ENCODE results near the gene PCSK7. TPM values are rescaled to one million over a fixed set of nuclear protein-coding genes. Genes with fewer than 3 reads are reported as not detected.

The PCSK7 gene
- total RNA-seq, 1 donor from 2014 or later: 63.8 TPM

GRCh38 chr11:117220568-117220967, 11.3 kb downstream of the PCSK7 start:
- TF ChIP-seq POLR2AphosphoS5 (IDR thresholded peaks at IDR 0.05; ENCODE audit: insufficient read depth in 1 of 2, low read depth in 1 of 2): peak in 1 of 2 donors; percentile 33
- no peak for TF ChIP-seq POLR2A (IDR thresholded peaks at IDR 0.05)
- Histone ChIP-seq H3K27ac (peak overlapping the region; percentile 81), H3K9me3 (no peaks in the 10 kb centered on the region), H3K4me1 (peaks cover 51% of the 10 kb centered on the region), H3K36me3 (peaks cover 0 to 36% of the 10 kb centered on the region in 2 donors), H3K4me3 (peak overlapping the region in 1 of 2 donors; percentile 3), H3K27me3 (no peaks in the 10 kb centered on the region)
- no peak for DNase-seq (ENCODE audit: extremely low spot score in 2 of 2)
- intact Hi-C loops (cut with DNase I): loop anchor here (10.0 kb wide), 2 partner anchors 46 to 116 kb away; partner anchors contain the start of gene SIDT2

- intact Hi-C loops (cut with DNase I): loop anchor here (2.0 to 10.0 kb wide), 3 partner anchors 21 to 115 kb away; partner anchors contain the start of genes SIDT2 and TAGLN
Observed at GRCh38 chr11:117219995-117220394, 11.9 kb downstream of the PCSK7 start.

GRCh38 chr11:117219455-117219854, 12.4 kb downstream of the PCSK7 start:
- Histone ChIP-seq H3K9me3 (no peaks in the 10 kb centered on the region), H3K27ac (peak overlapping the region; percentile 81), H3K4me1 (peaks cover 51% of the 10 kb centered on the region), H3K36me3 (peaks cover 0 to 41% of the 10 kb centered on the region in 2 donors), H3K27me3 (no peaks in the 10 kb centered on the region), H3K4me3 (no peak overlapping the region)
- intact Hi-C loops (cut with DNase I): loop anchor here (2.0 kb wide), 1 partner anchor 21 kb away; the partner anchor contains the start of gene TAGLN
- no peak for DNase-seq (ENCODE audit: extremely low spot score in 2 of 2)
- TF ChIP-seq POLR2A (IDR thresholded peaks at IDR 0.05): no peak
- no peak for TF ChIP-seq CTCF (IDR thresholded peaks at IDR 0.05)
- no peak for TF ChIP-seq POLR2AphosphoS5 (IDR thresholded peaks at IDR 0.05; ENCODE audit: insufficient read depth in 1 of 2, low read depth in 1 of 2)

More at GRCh38 chr11:117219995-117220394, 11.9 kb downstream of the PCSK7 start:
- Histone ChIP-seq H3K36me3 (peaks cover 0 to 36% of the 10 kb centered on the region in 2 donors), H3K4me3 (no peak overlapping the region), H3K27ac (peak overlapping the region; percentile 81), H3K27me3 (no peaks in the 10 kb centered on the region), H3K4me1 (peaks cover 51% of the 10 kb centered on the region), H3K9me3 (no peaks in the 10 kb centered on the region)
- TF ChIP-seq POLR2A (IDR thresholded peaks at IDR 0.05): no peak
- TF ChIP-seq POLR2AphosphoS5 (IDR thresholded peaks at IDR 0.05; ENCODE audit: insufficient read depth in 1 of 2, low read depth in 1 of 2): no peak
- TF ChIP-seq CTCF (IDR thresholded peaks at IDR 0.05): no peak
- no peak for DNase-seq (ENCODE audit: extremely low spot score in 2 of 2)

GRCh38 chr11:117219001-117219400, 12.9 kb downstream of the PCSK7 start:
- TF ChIP-seq CTCF (IDR thresholded peaks at IDR 0.05) (no peak), POLR2A (IDR thresholded peaks at IDR 0.05) (no peak), POLR2AphosphoS5 (IDR thresholded peaks at IDR 0.05; ENCODE audit: insufficient read depth in 1 of 2, low read depth in 1 of 2) (no peak)
- peaks cover 0 to 46% of the 10 kb centered on the region in 2 donors for H3K36me3 ChIP-seq
- H3K27me3 ChIP-seq: no peaks in the 10 kb centered on the region
- H3K4me1 ChIP-seq: peaks cover 51% of the 10 kb centered on the region
- intact Hi-C loops (cut with DNase I): loop anchor here (2.0 kb wide), 1 partner anchor 20 kb away; the partner anchor contains the start of gene TAGLN
- DNase-seq (ENCODE audit: extremely low spot score in 2 of 2): no peak
- no peak overlapping the region for H3K4me3 ChIP-seq
- H3K9me3 ChIP-seq: no peaks in the 10 kb centered on the region
- H3K27ac ChIP-seq: peak overlapping the region; percentile 81

DNA sequence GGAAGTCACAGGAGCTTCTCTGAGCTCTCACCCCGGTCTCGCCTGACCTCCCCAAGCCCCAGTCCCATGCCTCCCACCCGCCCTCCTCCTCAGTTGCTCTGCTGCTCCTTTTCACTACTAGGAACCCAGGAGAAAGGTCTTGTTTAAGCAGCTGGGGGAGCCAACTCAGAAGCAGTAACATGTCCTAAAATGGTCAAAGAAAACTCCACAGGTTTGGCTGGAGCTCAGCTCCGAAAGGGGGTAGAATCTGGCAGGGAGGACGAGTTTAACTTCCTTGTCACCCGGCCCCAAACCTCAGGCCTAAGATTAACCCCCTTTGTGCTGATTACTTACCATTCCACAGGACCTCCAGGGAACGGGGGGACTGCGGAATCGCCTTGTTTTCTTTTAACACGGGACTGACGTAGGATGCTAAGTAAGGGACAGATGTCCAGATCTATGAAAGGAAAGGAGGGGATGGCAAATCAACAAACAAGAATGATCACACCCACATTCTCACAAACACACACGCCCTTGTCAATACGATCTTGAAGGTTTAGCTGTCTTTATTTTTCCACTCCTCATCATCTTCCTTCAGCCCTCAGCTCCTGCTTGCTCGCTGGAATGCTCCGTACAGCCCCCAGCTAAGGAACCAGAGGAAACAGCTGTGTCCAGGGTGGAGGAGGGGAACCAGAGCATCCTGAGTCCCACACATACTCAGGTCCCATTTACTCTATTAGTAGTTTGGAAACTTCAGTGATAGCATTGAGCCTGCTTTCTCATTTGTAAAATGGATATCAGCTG, 13.5 kb downstream of the PCSK7 start:
- no peak for DNase-seq (ENCODE audit: extremely low spot score in 2 of 2)
- H3K9me3 ChIP-seq: no peaks in the 10 kb centered on the region
- H3K4me3 ChIP-seq: peak overlapping the region in 1 of 2 donors; percentile 26
- peaks cover 46% of the 10 kb centered on the region for H3K4me1 ChIP-seq
- no peaks in the 10 kb centered on the region for H3K27me3 ChIP-seq
- H3K36me3 ChIP-seq: peaks cover 0 to 50% of the 10 kb centered on the region in 2 donors
- intact Hi-C loops (cut with DNase I): loop anchor here (2.0 kb wide), 1 partner anchor 20 kb away; the partner anchor contains the start of gene TAGLN
- peak in 1 of 2 donors; percentile 36 for TF ChIP-seq POLR2AphosphoS5 (IDR thresholded peaks at IDR 0.05; ENCODE audit: insufficient read depth in 1 of 2, low read depth in 1 of 2)
- TF ChIP-seq POLR2A (IDR thresholded peaks at IDR 0.05): no peak
- peak overlapping the region; percentile 81 for H3K27ac ChIP-seq
